Skeletal muscle cell (primary cell): Measurements from ENCODE around the gene TRPC4AP.
A peak's percentile ranks its signal among the peaks of the same experiment; 100 is the strongest.

ENCODE experiments used
- DNase-seq: peaks from one replicate; pipeline ENCODE4 v3.0.0-alpha.2; 2010; ENCODE audit warnings: low read depth
- H3K4me3 ChIP-seq: 2 replicates; pipeline ENCODE4 v1.5.1; 2011; ENCODE audit warnings: low read depth, mild to moderate bottlenecking, control low read depth, low read length, moderate library complexity

TRPC4AP gene

GRCh38 chr20:34954904-34955230, 137.7 kb downstream of the TRPC4AP start:
- DNase-seq = no peak
- peak overlapping the region; percentile 70 for H3K4me3 ChIP-seq

GRCh38 chr20:34953960-34954359, 138.6 kb downstream of the TRPC4AP start:
- DNase-seq = no peak
- H3K4me3 ChIP-seq = no peak overlapping the region

GRCh38 chr20:34952671-34953070, 139.9 kb downstream of the TRPC4AP start:
- DNase-seq = no peak
- no peak overlapping the region for H3K4me3 ChIP-seq
